ENCODE data around the gene UCK2.

DNA sequence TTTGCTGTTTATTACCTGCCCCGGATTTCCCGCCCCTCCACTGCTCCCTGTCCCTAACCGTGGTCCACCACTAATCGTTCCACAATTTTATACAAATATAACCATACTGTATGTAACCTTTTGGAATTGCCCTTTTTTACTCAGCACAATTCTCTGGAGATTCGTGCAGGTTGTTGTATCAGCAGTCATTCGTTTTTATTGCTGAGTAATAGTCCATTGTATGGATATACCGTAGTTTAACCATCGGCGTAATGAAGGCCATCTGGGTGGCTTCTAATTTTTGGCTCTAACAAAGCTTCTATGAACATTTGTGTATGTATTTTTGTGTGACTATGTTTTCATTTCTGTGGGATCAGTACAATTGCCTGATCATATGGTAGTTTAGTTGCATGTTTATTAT lies 50.0 kb downstream of the UCK2 start:
- TF ChIP-seq, protein P1, sequence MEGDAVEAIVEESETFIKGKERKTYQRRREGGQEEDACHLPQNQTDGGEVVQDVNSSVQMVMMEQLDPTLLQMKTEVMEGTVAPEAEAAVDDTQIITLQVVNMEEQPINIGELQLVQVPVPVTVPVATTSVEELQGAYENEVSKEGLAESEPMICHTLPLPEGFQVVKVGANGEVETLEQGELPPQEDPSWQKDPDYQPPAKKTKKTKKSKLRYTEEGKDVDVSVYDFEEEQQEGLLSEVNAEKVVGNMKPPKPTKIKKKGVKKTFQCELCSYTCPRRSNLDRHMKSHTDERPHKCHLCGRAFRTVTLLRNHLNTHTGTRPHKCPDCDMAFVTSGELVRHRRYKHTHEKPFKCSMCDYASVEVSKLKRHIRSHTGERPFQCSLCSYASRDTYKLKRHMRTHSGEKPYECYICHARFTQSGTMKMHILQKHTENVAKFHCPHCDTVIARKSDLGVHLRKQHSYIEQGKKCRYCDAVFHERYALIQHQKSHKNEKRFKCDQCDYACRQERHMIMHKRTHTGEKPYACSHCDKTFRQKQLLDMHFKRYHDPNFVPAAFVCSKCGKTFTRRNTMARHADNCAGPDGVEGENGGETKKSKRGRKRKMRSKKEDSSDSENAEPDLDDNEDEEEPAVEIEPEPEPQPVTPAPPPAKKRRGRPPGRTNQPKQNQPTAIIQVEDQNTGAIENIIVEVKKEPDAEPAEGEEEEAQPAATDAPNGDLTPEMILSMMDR (IDR thresholded peaks at IDR 0.05): no peak
- TF ChIP-seq POLR2A (IDR thresholded peaks at IDR 0.05): no peak

Data from adrenal gland (tissue), 5 donors.